ENCODE data around the gene P3H2.

The P3H2 gene

GRCh38 chr3:189942948-189943347 lies 177.7 kb downstream of the P3H2 start:
- H3K4me1 ChIP-seq (ENCODE audit: low read depth, poor library complexity, severe bottlenecking): no peaks in the 10 kb centered on the region
- no peak overlapping the region for H3K27ac ChIP-seq
- no peak overlapping the region for H3K9ac ChIP-seq
- H3K4me3 ChIP-seq (IDR thresholded peaks at IDR 0.05; ENCODE audit: insufficient read depth, low read depth, low read length): no peak overlapping the region
- H3K27me3 ChIP-seq (ENCODE audit: insufficient read depth, low read depth): no peaks in the 10 kb centered on the region
- H2AFZ ChIP-seq (ENCODE audit: low read depth): no peak overlapping the region
- no peak overlapping the region for H3K4me2 ChIP-seq
- no peaks in the 10 kb centered on the region for H3K79me2 ChIP-seq (ENCODE audit: insufficient read depth, low read depth)
- H4K20me1 ChIP-seq (ENCODE audit: insufficient read depth): no peaks in the 10 kb centered on the region
- TF ChIP-seq CTCF (conservative IDR thresholded peaks at IDR 0.05; ENCODE audit: low read depth, low read length): no peak
- no peaks in the 10 kb centered on the region for H3K36me3 ChIP-seq (ENCODE audit: insufficient read depth)

DNA sequence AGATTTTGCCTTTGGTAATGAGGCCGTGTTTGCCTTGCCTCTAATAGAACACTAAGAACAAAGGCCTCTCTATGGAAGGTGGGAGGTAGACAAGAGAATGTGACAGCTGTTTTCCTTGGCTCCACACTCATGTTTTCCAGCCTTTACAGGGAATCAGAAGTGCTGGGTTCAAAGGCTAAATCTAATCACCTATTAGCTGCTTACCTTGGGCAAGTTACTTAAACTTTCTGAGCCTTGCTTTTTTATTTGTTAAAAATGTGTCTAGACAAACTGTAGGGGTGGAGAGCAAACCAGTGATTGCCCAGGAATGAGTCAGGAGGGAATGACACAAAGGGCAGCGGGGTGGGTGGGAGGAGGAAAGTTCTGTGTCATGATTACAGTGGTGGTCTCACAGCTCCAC lies 179.0 kb downstream of the P3H2 start:
- H3K79me2 ChIP-seq (ENCODE audit: insufficient read depth, low read depth): no peaks in the 10 kb centered on the region
- no peaks in the 10 kb centered on the region for H3K4me1 ChIP-seq (ENCODE audit: low read depth, poor library complexity, severe bottlenecking)
- no peak overlapping the region for H3K9ac ChIP-seq
- H3K27ac ChIP-seq: no peak overlapping the region
- no peak overlapping the region for H2AFZ ChIP-seq (ENCODE audit: low read depth)
- TF ChIP-seq CTCF (conservative IDR thresholded peaks at IDR 0.05; ENCODE audit: low read depth, low read length): no peak
- H3K4me3 ChIP-seq (IDR thresholded peaks at IDR 0.05; ENCODE audit: insufficient read depth, low read depth, low read length): no peak overlapping the region
- H3K4me2 ChIP-seq: no peak overlapping the region
- no peaks in the 10 kb centered on the region for H4K20me1 ChIP-seq (ENCODE audit: insufficient read depth)
- H3K36me3 ChIP-seq (ENCODE audit: insufficient read depth): no peaks in the 10 kb centered on the region
- no peaks in the 10 kb centered on the region for H3K27me3 ChIP-seq (ENCODE audit: insufficient read depth, low read depth)

DNA sequence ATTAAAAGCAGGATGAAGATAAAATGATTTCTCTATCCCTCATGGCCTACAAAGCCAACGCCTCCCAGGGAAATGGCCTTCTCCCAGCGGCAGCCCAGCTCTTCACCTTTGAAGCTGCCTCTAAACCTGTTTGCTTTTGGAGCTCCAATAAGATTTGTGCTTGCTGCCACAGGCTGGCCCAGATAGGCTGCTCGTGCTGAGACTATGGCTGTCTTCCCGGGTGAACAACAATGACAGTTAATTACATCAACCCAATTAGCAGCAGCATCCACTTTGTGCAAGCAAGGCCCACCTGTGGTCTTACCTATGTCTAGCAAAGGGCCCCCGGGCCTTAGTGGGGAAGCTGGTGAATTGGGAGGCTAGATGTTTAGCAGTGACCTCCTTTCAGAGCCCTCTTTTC lies 179.6 kb downstream of the P3H2 start:
- no peak overlapping the region for H2AFZ ChIP-seq (ENCODE audit: low read depth)
- H3K79me2 ChIP-seq (ENCODE audit: insufficient read depth, low read depth): no peaks in the 10 kb centered on the region
- no peak for TF ChIP-seq CTCF (conservative IDR thresholded peaks at IDR 0.05; ENCODE audit: low read depth, low read length)

DNA sequence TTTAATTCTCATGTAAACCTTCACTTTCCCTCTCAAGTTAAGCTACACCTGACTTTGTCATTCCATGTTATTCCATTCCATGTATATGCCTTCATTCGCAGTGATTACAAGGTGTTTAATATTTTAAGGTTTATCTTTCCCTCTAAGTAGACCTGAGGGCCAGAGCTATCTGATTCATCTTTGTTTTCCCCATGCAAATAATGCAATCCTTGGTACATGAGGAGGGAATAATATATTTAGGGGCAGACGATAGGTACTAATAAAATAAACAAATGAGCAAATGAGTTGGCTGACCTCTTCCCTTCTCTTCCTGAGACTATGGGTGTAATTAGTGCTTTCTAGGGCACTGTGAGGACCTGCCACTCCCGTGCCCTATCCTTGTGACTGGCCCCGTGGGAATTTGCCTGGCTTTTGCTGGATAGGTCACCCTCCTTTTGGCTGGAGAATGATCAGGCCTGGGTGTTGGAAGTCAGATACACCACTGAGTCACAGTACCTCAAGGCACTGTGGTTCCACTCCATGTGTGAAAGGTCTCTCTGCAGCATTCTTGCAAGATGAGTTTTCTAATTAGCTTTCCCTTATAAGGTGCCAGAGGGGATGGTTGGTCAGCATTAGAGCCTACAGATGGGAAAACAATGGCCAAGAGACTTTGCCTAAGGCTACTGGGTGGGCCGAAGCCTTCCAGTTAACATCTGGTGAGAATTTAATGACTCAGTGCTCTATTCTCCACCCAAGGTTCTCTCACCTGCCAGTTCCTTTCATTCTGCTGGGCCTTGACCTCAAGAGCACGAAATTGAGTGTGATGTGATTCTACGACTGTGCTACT lies 183.2 kb downstream of the P3H2 start:
- Histone ChIP-seq H4K20me1 (ENCODE audit: insufficient read depth) (no peaks in the 10 kb centered on the region), H3K79me2 (ENCODE audit: insufficient read depth, low read depth) (no peaks in the 10 kb centered on the region), H3K27me3 (ENCODE audit: insufficient read depth, low read depth) (no peaks in the 10 kb centered on the region), H3K4me1 (ENCODE audit: low read depth, poor library complexity, severe bottlenecking) (no peaks in the 10 kb centered on the region), H3K4me3 (IDR thresholded peaks at IDR 0.05; ENCODE audit: insufficient read depth, low read depth, low read length) (no peak overlapping the region), H2AFZ (ENCODE audit: low read depth) (no peak overlapping the region), H3K9ac (no peak overlapping the region), H3K36me3 (ENCODE audit: insufficient read depth) (no peaks in the 10 kb centered on the region), H3K4me2 (no peak overlapping the region), H3K27ac (no peak overlapping the region)
- TF ChIP-seq CTCF (conservative IDR thresholded peaks at IDR 0.05; ENCODE audit: low read depth, low read length): no peak

More for the DNA sequence above, 179.6 kb downstream of the P3H2 start:
- Histone ChIP-seq H3K4me2 (no peak overlapping the region), H3K4me1 (ENCODE audit: low read depth, poor library complexity, severe bottlenecking) (no peaks in the 10 kb centered on the region), H3K27me3 (ENCODE audit: insufficient read depth, low read depth) (no peaks in the 10 kb centered on the region), H3K4me3 (IDR thresholded peaks at IDR 0.05; ENCODE audit: insufficient read depth, low read depth, low read length) (no peak overlapping the region), H3K36me3 (ENCODE audit: insufficient read depth) (no peaks in the 10 kb centered on the region), H4K20me1 (ENCODE audit: insufficient read depth) (no peaks in the 10 kb centered on the region), H3K27ac (no peak overlapping the region), H3K9ac (no peak overlapping the region)

All from KMS-11 (cell line).